NCI-H2227 treated with DMSO at 0.1 percent for 48 hours (cell line): ENCODE measurements around the gene GH1.
"Not testable (repeated sequence)": the region's sequence is repeated elsewhere in the genome, so short reads cannot be mapped to it uniquely, and the experiment has no call there.

Source experiments
- DNase-seq: peaks from one replicate; lab custom pipeline; 2025; lab: John Stamatoyannopoulos, UW

Gene GH1

GRCh38 chr17:63926164-63926563, 7.5 kb upstream of the GH1 start:
- no peak for DNase-seq

- no peak for DNase-seq
Observed at GRCh38 chr17:63925615-63926014, 7.0 kb upstream of the GH1 start.

DNA sequence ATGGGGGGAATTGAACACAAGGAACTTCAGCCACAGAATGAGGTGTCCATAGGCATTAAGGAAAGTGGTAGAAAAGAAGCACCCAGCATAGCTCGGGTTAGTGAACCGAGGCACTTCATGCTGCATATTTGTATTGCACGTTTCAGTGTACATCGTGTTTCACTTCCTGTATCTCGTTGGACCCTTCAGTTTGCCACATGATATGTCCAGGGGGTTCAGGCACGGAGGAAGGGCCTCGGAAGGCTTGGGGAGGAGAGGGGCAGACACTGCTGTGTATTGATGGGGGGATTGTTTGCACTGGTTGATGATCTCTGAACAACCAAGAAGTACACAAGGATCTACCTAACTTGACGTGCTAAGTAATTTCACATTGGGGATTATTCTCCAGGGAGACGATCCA, 3.8 kb upstream of the GH1 start:
- DNase-seq: not testable (repeated sequence)

- DNase-seq: not testable (repeated sequence)
Observed at GRCh38 chr17:63920779-63921178, 2.1 kb upstream of the GH1 start.

- not testable (repeated sequence) for DNase-seq
Observed at GRCh38 chr17:63920050-63920449, 1.4 kb upstream of the GH1 start.

DNA sequence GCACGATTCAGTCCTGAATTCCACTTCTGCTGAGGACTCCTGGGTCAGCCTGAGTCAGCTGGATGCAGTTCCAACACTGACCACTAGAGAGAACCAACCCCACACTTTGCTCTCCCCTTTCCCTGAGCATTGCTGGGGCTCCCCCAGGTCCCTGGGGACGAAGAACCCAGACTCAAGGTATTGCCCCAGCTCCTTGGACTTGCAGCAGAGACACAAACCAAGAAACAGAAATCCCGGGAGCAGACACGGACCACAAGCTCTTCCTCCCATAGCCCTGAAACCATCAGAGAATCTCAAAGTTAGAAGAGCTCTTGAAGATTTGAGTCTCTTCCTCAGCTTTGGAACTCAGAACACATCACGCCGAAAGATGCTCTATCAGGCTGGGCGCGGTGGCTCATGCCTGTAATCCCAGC, 678 bp upstream of the GH1 start:
- peak; percentile 2 for DNase-seq

DNA sequence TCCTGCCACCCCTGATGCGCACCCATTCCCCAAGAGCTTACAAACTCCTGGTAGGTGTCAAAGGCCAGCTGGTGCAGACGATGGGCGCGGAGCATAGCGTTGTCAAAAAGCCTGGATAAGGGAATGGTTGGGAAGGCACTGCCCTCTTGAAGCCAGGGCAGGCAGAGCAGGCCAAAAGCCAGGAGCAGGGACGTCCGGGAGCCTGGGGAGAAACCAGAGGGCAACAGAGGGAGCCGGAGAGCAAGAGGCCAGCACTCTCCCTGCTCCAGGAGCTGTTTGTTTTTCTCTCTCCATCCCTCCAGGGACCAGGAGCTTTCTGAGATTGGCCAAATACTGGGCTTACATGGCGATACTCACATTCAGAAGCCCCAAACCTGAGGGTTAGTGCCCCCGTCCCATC, 334 bp downstream of the GH1 start:
- DNase-seq: no peak

DNA sequence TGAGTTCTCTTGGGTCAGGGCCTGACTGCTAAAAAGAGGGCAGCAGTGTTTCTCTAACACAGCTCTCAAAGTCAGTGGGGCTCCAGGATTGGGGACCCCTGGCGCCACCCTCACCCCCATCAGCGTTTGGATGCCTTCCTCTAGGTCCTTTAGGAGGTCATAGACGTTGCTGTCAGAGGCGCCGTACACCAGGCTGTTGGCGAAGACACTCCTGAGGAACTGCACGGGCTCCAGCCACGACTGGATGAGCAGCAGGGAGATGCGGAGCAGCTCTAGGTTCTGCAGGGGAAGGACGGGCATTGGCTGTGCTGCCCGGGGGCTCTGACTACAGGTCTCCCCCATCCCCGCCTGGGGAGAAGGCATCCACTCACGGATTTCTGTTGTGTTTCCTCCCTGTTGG, 993 bp downstream of the GH1 start:
- no peak for DNase-seq

DNA sequence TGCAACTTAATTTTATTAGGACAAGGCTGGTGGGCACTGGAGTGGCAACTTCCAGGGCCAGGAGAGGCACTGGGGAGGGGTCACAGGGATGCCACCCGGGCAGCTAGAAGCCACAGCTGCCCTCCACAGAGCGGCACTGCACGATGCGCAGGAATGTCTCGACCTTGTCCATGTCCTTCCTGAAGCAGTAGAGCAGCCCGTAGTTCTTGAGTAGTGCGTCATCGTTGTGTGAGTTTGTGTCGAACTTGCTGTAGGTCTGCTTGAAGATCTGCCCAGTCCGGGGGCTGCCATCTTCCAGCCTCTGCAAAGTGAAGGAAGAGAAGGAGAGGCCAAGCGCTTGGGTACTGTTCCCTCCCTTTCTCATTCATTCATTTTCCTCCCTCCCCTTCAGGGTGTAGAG, 1.4 kb downstream of the GH1 start:
- DNase-seq: not testable (repeated sequence)

DNA sequence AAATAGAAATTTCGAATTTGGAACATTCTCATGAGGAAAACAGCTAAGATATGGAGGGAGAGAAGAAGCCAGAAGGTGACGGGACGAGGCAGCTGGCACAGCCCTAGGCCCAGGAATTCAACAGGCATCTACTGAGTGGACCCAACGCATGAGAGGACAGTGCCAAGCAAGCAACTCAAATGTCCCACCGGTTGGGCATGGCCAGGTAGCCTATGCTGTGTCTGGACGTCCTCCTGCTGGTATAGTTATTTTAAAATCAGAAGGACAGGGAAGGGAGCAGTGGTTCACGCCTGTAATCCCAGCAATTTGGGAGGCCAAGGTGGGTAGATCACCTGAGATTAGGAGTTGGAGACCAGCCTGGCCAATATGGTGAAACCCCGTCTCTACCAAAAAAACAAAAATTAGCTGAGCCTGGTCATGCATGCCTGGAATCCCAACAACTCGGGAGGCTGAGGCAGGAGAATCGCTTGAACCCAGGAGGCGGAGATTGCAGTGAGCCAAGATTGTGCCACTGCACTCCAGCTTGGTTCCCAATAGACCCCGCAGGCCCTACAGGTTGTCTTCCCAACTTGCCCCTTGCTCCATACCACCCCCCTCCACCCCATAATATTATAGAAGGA, 2.0 kb downstream of the GH1 start:
- DNase-seq: no peak

GRCh38 chr17:63915753-63916152, 2.9 kb downstream of the GH1 start:
- not testable (repeated sequence) for DNase-seq

DNA sequence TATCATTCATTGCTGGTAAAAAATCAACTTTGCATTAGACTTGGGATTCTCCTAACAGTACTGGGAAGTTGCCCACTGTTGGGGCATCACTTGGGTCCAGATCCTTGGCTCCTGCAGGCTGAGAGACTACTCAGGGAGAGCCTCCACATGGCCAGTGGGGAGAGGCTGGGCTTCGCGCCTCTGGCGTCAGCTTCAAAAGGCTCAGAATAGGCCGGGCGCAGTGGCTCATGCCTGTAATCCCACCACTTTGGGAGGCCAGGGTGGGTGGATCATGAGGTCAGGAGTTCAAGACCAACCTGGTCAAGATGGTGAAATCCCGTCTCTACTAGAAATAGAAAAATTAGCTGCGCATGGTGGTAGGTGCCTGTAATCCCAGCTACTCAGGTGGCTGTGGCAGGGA, 4.2 kb downstream of the GH1 start:
- DNase-seq: no peak

DNA sequence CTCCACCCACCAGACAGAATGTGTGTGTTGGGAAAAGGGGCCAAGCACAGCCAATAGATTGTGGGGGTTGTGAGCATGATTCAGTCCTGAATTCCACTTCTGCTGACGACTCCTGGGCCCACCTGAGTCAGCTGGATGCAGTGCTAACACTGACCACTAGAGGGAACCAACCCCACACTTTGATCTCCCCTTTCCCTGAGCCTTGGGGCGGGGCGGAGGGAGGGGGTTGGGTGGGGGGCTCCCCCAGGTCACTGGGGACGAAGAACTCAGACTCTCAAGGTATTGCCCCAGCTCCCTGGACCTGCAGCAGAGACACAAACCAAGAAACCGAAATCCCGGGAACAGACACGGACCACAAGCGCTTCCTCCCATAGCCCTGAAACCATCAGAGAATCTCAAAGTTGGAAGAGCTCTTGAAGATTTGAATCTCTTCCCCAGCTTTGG, 7.0 kb downstream of the GH1 start:
- DNase-seq: peak; percentile 11

DNA sequence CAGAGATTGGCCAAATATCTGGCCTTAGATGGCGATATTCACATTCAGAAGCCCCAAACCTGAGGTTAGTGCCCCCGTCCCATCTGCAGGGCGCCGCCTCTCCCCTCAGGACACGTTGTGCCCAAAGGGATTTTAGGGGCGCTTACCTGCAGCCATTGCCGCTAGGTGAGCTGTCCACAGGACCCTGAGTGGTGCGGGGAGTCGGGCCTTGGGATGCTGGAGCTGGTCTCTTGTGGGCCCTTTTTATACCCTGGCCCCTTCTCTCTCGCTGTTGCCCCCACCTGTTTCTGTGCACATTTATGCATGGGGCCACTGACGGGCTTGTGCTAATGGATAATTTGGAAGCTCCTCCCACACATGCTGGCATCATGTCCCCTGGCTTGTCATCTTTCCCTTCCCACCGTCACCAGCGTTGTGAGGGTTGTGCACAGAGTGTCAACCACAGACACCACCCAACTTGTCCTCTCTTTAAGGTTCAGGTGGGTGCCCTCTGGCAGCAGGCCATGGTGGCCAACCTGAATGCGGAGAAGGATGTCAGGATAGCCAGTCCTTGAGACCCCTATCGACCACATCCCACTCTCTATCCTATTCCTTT, 7.5 kb downstream of the GH1 start, which contains the start of gene CSHL1:
Gene CSHL1, minus strand, starts transcription at position 218 of the 595 bp plus-strand sequence. Its CDS starts 62 bp downstream, at position 156.
- DNase-seq: no peak

GRCh38 chr17:63910096-63910495, 8.5 kb downstream of the GH1 start:
- no peak for DNase-seq

DNA sequence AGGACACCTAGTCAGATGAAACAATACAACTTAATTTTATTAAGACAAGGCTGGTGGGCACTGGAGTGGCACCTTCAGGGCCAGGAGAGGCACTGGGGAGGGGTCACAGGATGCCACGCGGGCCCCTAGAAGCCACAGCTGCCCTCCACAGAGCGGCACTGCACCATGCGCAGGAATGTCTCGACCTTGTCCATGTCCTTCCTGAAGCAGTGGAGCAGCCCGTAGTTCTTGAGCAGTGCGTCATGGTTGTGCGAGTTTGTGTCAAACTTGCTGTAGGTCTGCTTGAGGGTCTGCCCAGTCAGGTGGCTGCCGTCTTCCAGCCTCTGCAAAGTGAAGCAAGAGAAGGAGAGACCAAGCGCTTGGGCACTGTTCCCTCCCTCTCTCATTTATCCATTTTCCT, 9.1 kb downstream of the GH1 start:
- not testable (repeated sequence) for DNase-seq

DNA sequence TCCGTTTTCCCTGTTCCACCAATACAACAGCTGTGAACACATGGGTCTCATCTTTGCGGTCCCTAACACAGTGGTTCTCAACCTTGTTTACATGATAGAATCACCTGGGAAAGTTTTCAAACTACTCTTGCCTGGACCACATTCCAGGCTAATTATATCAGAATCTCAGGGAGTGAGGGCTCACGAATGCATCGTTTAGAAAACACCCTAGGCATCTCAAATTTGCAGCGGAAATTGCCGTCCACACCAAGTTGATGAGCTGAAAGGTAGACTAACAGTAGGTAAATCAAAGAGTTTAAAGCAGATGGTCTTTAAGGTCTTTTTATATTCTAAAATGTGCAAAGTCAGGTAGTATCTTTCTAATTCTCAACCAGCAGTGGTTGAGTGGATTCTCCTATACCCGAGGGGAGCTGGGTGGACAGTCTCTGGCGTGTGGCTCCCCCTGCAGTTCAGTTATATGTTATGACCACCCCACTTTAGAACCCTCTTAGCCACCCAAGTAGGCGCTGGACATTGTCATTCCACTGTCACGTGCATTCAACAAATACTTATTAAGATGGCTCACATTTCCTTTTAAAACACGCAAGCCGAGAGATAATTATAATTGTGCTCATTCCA, 11.4 kb downstream of the GH1 start:
- not testable (repeated sequence) for DNase-seq

- not testable (repeated sequence) for DNase-seq
Observed at GRCh38 chr17:63904796-63905195, 13.8 kb downstream of the GH1 start.

GRCh38 chr17:63903787-63904201, 14.8 kb downstream of the GH1 start:
- DNase-seq: not testable (repeated sequence)

DNA sequence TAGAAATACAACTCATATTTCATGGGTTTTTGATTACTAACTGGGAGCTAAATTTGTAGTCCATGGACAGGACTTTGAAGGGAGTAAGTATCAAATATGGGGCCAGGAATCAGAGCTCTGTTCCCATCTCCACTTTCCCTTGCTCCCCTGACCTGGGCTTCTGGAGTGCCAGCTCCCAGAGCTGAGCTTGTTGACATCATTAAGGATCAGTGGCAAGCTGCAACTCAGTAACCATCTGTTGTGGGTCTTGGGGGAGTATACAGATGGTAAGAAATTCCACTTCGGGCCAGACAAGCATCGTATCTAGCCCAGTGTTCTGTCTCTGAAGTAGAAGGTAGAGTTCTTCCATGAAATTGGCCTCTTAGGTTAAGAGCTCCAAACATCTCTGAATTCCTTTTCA, 16.7 kb downstream of the GH1 start:
- not testable (repeated sequence) for DNase-seq

DNA sequence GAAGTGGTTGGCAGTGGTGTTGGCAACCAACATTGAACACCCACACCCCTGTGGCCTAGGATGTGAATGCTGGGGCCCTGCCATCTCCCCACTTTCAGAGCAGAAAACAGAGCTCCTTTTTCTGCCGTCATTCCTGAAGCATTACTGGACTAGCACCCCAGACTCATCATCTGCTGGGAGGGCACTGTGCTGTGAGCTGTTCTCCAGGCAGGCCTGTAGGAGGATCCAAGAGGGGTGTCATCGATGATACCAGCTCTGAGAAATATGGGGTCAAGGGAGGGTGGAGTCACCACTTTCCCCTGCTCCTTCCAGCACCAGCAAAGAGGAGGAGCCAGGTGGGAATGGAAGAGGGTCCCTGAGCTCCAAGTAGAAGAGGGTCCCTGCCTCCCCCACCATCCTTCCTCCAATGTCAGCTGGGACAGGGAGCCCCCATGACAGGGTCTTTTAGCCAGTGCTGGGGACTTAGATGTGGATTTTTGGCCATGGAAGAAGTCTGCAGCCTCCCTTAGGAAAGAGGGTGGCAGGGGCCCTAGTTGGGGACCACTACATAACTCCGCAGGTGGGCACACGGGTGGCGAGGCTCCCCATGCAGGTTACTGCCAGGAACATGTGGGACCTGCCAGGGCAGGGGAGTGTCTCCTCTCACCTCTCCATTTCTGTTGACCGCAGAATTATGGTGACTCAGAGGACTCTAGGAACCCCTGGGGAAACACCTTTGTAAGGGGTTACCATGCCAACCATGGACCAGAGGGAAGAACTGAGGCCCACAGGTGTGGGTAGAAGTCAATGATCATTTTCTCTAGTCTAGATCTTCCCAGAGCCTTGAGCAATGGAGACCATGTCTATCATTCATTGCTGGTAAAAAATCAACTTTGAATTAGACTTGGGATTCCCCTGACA, 19.5 kb downstream of the GH1 start:
- not testable (repeated sequence) for DNase-seq
